ENCODE measurements around the gene FAM217A.

FAM217A gene

DNA sequence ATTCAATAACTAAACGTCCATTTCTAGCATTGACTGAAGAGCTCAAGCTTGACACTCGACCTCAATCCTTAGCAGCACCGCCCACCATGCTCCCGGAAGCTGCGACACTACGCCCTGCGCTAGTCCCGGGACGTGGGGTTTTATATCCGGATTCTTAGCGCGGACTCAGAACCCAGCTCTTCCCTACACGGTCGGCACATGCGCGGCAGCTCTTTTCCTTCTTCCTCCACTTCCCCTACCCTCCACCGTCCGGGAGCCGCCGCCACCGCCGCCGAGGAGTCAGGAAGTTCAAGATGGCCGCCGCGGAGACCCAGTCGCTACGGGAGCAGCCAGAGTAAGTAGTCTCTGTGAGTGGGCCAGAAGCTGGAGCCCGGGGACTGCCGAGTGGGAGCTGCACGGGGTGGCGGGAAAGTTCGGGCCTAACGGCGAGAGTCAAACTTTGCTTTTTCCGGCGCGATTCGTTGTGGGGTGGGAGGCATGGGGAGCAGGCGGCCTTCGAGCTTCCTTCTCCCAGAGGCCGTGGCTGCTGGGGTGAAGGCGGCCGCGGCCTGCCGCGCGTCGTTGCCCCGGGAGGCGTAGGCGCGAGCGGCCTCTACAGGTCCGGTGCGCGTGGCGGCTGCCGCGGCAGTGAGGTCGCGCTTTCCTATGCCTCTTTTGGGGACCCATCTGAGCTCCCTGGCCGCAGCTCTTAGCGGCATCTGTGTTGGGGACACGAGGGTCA lies 57.6 kb downstream of the FAM217A start:
- DNase-seq (ENCODE audit: low read depth) = peak; percentile 99

DNA sequence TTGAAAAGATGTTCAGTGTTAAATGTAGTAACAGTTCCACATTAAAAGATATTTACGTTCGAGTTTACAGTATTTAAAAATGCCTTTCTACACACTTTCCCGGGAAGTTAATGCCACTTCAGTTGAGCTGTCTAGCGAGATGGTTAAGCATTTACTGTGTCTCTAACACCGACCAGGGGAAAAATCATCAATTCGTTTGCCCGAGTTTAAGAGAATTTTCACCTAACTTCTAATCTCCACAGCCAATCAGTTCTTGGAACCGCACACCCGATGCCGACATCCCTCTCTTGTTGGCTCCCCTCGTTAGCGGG lies 58.2 kb downstream of the FAM217A start:
- no peak for DNase-seq (ENCODE audit: low read depth)

DNA sequence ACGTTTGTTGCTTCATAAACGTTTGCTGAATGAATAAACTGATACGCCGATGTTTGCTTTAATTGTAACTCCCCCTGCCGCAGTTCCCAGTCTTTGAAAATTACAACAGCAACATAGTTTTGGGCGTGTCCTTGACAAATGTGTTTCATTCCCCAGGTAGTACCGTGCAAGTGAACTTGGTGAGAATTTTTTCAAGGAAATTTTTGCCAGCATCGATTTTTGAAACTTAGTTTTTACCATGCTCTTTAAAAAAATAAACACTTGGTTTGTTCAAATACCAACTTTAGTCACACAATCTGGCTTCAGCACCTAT lies 60.1 kb downstream of the FAM217A start:
- DNase-seq (ENCODE audit: low read depth) = no peak

All from ELR (cell line).